ENCODE results near the gene RYR3.

Gene RYR3

DNA sequence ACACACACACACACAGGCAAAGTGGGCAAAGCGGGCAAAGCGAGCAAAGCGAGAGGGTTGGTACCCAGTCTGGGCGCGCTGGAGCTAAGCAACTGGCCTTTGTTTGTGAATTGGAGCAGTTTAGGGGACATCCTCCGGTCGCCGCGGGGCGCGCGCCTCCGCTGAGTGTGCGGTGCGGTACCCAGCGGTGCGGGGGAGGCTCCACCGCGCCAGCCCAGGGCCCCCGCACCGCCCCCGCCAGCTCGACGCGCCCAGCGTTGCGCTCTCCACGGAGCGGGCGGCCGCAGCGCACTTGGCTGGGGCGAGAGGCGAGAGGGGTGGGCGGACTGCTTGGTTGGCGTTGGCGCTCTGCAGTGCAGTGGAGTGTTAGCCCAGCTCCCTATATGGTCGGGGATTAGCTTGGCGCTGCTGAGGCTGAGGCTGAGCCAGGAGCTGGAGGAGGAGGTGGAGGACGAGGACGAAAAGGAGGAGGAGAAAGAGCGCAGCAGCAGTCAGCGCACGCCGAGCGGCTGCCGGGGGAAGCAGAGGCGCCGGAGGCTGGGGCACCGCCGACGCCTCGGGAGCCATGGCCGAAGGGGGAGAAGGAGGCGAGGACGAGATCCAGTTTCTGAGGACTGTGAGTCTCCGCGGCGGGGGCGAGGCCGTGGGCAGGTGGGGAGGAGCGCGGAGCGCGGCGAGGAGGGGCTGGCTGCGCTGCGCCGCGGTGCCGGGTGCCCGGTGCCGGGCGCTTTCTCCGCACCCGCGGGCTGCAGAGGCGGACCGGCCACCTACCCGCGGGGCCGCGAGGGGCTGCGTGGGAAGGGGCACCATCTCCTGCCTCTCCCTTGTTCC lies at the start of gene RYR3:
RYR3 (plus strand) TSS at position 487 of the 831 bp plus-strand sequence; CDS start at position 566, 79 bp downstream.
- H3K27me3 Mint-ChIP-seq = peaks cover 27% of the 10 kb centered on the region
- ATAC-seq (ENCODE audit: low read depth) (no peak), DNase-seq (ENCODE audit: low spot score in 2 of 2) (no peak)
- H3K27ac Mint-ChIP-seq = no peak within 1 kb of the TSS
- no peaks in the 10 kb centered on the region for H3K9me3 Mint-ChIP-seq
- H3K4me1 Mint-ChIP-seq = peaks cover 8% of the 10 kb centered on the region
- H3K4me3 Mint-ChIP-seq = peak within 1 kb of the TSS; percentile 52
- no peaks in the 10 kb centered on the region for H3K36me3 Mint-ChIP-seq

DNA sequence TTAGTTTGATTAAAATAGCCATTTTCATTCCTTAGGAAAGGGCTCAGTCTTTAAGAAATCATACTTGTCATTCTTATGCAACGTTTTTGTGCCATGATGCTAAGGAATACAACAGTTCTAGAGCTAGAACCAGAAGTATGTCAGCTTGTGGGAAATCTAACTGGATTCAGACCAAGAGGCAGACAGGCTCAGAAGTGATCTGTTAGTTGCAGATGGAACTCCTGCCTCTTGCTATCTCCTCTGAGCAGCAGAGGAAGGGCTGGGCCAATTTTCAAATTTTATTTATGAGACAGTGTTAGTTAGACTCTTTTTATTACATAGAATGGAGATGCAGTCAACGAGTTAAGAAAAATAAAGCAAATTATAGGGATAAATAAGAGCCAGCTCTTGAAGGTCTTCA lies 48.5 kb upstream of the RYR3 start:
- no peaks in the 10 kb centered on the region for H3K36me3 Mint-ChIP-seq
- H3K27ac Mint-ChIP-seq = no peak overlapping the region
- ATAC-seq (ENCODE audit: low read depth) (no peak), DNase-seq (ENCODE audit: low spot score in 2 of 2) (no peak)
- H3K27me3 Mint-ChIP-seq = no peaks in the 10 kb centered on the region
- H3K9me3 Mint-ChIP-seq = peaks cover 2% of the 10 kb centered on the region
- H3K4me1 Mint-ChIP-seq = no peaks in the 10 kb centered on the region
- no peak overlapping the region for H3K4me3 Mint-ChIP-seq

DNA sequence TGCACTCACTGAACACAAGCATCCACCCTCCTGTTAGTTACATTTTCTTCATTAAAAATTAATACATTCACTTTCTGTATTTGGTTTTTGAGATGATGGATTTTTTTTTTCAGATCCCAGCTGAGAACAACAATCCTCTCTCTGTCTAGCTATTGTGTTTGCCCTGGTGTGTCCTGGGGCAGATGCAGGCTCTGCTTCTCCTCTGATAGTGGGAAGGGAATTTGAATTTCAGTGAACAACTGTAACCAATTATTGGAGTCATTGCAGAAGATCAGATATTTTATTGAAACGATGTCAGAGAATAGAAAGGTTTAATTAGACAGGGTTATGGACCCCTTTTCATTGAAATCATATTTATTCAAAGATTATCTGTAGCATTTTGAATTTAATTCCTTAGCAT lies 33.1 kb upstream of the RYR3 start:
- Mint-ChIP-seq H3K27me3 (peaks cover 6% of the 10 kb centered on the region), H3K36me3 (peaks cover 2% of the 10 kb centered on the region), H3K27ac (no peak overlapping the region), H3K9me3 (peaks cover 7% of the 10 kb centered on the region), H3K4me3 (no peak overlapping the region), H3K4me1 (no peaks in the 10 kb centered on the region)
- ATAC-seq (ENCODE audit: low read depth) = no peak
- no peak for DNase-seq (ENCODE audit: low spot score in 2 of 2)

DNA sequence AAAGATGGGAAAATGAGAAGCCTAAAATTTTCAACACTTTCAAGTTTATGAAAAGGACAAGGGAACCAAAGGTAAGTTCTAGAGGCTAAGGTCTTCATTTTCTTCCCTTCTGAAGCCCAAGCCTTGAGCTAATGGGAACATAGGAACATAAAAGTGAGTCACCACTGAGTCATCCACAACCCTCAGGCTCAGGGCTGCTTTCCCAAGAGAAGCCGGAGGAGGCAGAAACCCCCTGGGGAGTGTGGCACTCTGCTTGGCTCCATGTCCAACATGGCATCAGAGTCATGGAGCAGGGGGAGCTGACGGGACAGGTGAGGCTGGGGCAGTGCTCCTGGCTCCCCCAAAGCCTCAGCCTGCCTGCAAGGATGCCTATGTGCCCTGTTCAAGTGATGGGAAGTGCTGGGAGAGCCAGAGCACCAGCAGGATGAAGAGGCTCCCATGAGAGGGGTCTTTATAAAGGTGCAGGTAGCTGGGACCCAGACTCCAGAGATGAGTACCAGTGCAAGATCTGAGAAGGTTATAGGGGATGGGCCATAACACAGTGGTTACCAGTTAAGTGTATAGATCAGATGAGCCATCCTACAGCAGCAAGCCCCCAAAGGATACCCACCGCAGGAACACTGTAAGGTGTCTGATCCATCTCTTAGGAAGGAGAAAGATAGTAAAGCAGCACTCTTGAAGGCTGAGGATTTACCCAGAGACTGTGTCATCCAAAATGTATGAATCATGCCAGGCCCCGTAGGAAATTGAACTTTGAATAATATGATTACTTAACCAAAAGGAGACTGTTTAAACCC lies 31.8 kb upstream of the RYR3 start:
- DNase-seq (ENCODE audit: low spot score in 2 of 2) = no peak

DNA sequence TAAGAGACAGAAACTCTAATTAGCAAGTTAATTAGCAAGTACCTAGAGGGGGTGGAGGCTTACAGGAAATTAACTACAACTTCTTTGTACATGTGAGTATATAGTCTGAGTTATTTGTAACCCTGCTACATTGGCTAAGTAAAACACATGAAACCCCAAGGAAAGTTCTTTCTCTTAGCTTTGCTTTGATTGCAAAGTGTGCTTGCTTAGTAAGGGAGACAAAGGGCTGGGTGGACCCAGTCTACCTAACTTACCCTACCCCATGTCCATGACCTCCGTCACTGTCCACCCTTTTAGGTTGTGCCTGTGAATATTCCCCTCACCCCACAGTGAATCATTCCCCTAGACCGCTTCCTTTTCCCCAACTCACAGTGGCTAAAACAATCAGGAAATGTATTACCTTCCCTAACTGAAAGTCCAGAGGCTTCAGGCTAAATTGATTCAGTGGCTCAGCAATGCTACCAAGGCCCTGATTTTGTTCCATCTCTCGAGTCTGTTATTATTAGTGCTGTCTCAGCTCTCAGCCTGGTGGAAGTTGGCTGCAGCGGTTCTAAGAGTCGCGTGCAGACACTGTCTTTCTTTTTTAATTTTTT lies 31.1 kb upstream of the RYR3 start:
- no peak overlapping the region for H3K27ac Mint-ChIP-seq
- no peaks in the 10 kb centered on the region for H3K36me3 Mint-ChIP-seq
- H3K4me1 Mint-ChIP-seq = no peaks in the 10 kb centered on the region
- no peak for ATAC-seq (ENCODE audit: low read depth)
- DNase-seq (ENCODE audit: low spot score in 2 of 2) = no peak
- peaks cover 2% of the 10 kb centered on the region for H3K9me3 Mint-ChIP-seq
- no peak overlapping the region for H3K4me3 Mint-ChIP-seq
- peaks cover 3% of the 10 kb centered on the region for H3K27me3 Mint-ChIP-seq

More for the DNA sequence above, 31.8 kb upstream of the RYR3 start:
- H3K27ac Mint-ChIP-seq = no peak overlapping the region
- peaks cover 3% of the 10 kb centered on the region for H3K9me3 Mint-ChIP-seq
- ATAC-seq (ENCODE audit: low read depth) = no peak
- no peak overlapping the region for H3K4me3 Mint-ChIP-seq
- H3K4me1 Mint-ChIP-seq = no peaks in the 10 kb centered on the region
- peaks cover 3% of the 10 kb centered on the region for H3K27me3 Mint-ChIP-seq
- peaks cover 2% of the 10 kb centered on the region for H3K36me3 Mint-ChIP-seq

DNA sequence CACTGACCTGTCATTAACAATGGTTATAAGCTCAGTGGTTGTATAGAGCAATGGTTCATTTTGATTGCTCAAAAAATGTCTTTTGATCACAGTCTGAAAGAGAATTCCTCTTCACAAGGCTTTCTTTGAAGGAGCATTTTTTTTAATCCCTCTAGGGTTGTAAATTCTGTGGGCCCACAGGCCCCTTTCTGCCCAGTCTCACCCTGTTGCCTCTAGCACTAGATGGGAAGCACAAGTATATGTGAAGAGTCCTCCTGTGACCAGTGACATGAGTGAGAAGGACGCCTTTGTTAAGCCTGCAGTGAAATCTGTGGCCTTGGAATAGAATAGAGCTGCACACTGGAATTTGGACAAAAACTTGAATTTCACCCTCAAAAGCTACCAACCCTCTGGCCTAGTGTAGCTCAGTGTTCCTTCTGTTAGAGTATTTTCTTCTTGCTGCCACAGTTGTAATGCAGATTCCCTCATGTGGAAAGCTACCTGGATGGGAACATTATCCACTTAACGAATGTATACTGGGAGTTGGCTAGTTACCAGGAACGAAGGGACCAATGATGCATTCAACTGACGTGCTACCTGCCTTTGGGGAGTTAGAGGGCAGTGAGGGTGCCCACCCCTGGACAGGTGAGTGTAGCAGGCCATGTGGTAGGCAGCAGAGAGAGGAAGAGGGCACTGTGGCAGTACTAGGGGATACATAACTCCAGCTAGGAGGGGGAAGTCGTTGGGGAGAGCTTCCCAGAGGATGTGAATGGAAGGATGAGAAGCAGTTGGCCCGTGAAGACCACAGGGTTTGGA lies 28.3 kb upstream of the RYR3 start:
- Mint-ChIP-seq H3K4me3 (no peak overlapping the region), H3K4me1 (no peaks in the 10 kb centered on the region), H3K36me3 (no peaks in the 10 kb centered on the region), H3K27me3 (peaks cover 2% of the 10 kb centered on the region), H3K27ac (no peak overlapping the region), H3K9me3 (peaks cover 2% of the 10 kb centered on the region)
- no peak for ATAC-seq (ENCODE audit: low read depth)
- DNase-seq (ENCODE audit: low spot score in 2 of 2) = no peak

GRCh38 chr15:33283576-33283975 lies 27.2 kb upstream of the RYR3 start:
- ATAC-seq (ENCODE audit: low read depth) = no peak
- H3K27ac Mint-ChIP-seq = no peak overlapping the region
- H3K9me3 Mint-ChIP-seq = peaks cover 2% of the 10 kb centered on the region
- H3K27me3 Mint-ChIP-seq = peaks cover 2% of the 10 kb centered on the region
- H3K36me3 Mint-ChIP-seq = no peaks in the 10 kb centered on the region
- no peaks in the 10 kb centered on the region for H3K4me1 Mint-ChIP-seq
- DNase-seq (ENCODE audit: low spot score in 2 of 2) = no peak
- no peak overlapping the region for H3K4me3 Mint-ChIP-seq

GRCh38 chr15:33284336-33284735 lies 26.4 kb upstream of the RYR3 start:
- ATAC-seq (ENCODE audit: low read depth) = no peak
- Mint-ChIP-seq H3K4me1 (no peaks in the 10 kb centered on the region), H3K27me3 (peaks cover 2% of the 10 kb centered on the region), H3K36me3 (no peaks in the 10 kb centered on the region), H3K27ac (no peak overlapping the region), H3K4me3 (no peak overlapping the region), H3K9me3 (peaks cover 2% of the 10 kb centered on the region)
- no peak for DNase-seq (ENCODE audit: low spot score in 2 of 2)

DNA sequence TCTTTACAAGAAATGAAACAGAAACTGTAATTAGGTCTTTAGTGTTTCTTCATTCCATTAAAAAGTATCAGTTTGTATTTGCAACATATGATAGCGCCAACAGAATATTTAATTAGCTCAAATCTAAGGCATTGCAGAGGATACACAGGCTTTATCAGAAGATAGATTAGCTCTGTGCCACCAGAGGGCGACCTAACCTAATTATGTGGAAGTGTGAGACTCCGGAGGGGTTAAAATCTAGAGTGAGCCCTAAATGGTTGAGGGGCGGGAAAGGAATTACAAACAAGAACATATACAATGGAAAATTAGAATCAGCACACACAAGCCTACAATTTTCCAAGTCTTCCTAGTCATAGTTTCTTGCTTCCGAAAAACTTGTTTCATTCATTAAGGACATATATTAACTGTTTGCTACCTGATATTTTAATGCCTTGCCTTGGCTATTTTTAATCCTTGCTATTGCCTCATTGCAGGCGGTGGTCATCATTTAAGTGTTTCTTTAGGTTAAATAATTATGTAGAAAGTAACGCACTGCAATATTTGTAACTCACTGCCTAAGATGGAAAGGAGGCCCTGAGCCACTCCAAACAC lies 18.0 kb upstream of the RYR3 start:
- DNase-seq (ENCODE audit: low spot score in 2 of 2) = no peak
- H3K4me1 Mint-ChIP-seq = no peaks in the 10 kb centered on the region
- H3K27me3 Mint-ChIP-seq = peaks cover 2% of the 10 kb centered on the region
- H3K36me3 Mint-ChIP-seq = no peaks in the 10 kb centered on the region
- H3K27ac Mint-ChIP-seq = no peak overlapping the region
- no peak overlapping the region for H3K4me3 Mint-ChIP-seq
- no peak for ATAC-seq (ENCODE audit: low read depth)
- no peaks in the 10 kb centered on the region for H3K9me3 Mint-ChIP-seq

GRCh38 chr15:33293713-33294334 lies 16.9 kb upstream of the RYR3 start:
- Mint-ChIP-seq H3K4me1 (no peaks in the 10 kb centered on the region), H3K27me3 (peaks cover 2% of the 10 kb centered on the region), H3K36me3 (no peaks in the 10 kb centered on the region), H3K27ac (no peak overlapping the region), H3K4me3 (no peak overlapping the region), H3K9me3 (no peaks in the 10 kb centered on the region)
- DNase-seq (ENCODE audit: low spot score in 2 of 2) (no peak), ATAC-seq (ENCODE audit: low read depth) (no peak)

DNA sequence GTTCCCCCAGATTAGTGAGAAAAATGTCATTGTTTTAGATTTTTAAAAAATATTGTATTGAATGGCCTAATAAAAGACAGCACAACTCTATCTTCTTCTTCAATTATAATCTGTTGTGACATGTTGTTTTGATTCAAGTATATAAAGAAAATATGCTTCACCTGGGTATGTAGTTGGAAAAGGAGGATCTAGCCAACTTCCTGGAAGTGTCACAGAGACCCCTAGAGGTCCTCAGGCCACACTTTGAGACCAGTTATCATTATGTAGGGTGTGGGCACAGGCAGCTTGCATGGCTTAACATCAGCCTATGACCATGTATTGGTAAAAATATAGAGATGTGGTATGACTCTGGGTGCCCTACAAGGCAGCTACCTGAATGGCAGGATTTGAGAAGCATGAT lies 14.7 kb upstream of the RYR3 start:
- Mint-ChIP-seq H3K4me3 (no peak overlapping the region), H3K27ac (no peak overlapping the region), H3K27me3 (peaks cover 2% of the 10 kb centered on the region), H3K4me1 (no peaks in the 10 kb centered on the region), H3K36me3 (no peaks in the 10 kb centered on the region), H3K9me3 (no peaks in the 10 kb centered on the region)
- ATAC-seq (ENCODE audit: low read depth) = no peak
- DNase-seq (ENCODE audit: low spot score in 2 of 2) = no peak

GRCh38 chr15:33296856-33297255 lies 13.9 kb upstream of the RYR3 start:
- no peak overlapping the region for H3K4me3 Mint-ChIP-seq
- ATAC-seq (ENCODE audit: low read depth) = no peak
- H3K9me3 Mint-ChIP-seq = no peaks in the 10 kb centered on the region
- no peak overlapping the region for H3K27ac Mint-ChIP-seq
- H3K36me3 Mint-ChIP-seq = no peaks in the 10 kb centered on the region
- no peaks in the 10 kb centered on the region for H3K4me1 Mint-ChIP-seq
- H3K27me3 Mint-ChIP-seq = peaks cover 4% of the 10 kb centered on the region
- no peak for DNase-seq (ENCODE audit: low spot score in 2 of 2)

- Mint-ChIP-seq H3K4me3 (no peak overlapping the region), H3K27me3 (peaks cover 3% of the 10 kb centered on the region), H3K36me3 (no peaks in the 10 kb centered on the region), H3K27ac (no peak overlapping the region), H3K4me1 (no peaks in the 10 kb centered on the region), H3K9me3 (no peaks in the 10 kb centered on the region)
- DNase-seq (ENCODE audit: low spot score in 2 of 2) = no peak
- no peak for ATAC-seq (ENCODE audit: low read depth)
Measured at GRCh38 chr15:33298631-33299030, 12.1 kb upstream of the RYR3 start.

Measured in memory B cell (primary cell).